Activated naive CD4-positive, alpha-beta T cell treated with anti-CD3 and anti-CD28 coated beads, Interleukin-2, amount 50 U/mL, for 72 hours (primary cell): Measurements from ENCODE around the gene ATP5ME. TPM values are rescaled to one million over a fixed set of nuclear protein-coding genes. Genes with fewer than 3 reads are reported as not detected.
"Not testable (repeated sequence)": the region's sequence is repeated elsewhere in the genome, so short reads cannot be mapped to it uniquely, and the experiment has no call there.

ENCODE experiments used
- ATAC-seq, 2 donors: fragments of 150-1000 bp; cut with Tn5 transposase; 2 replicates each; pipeline ENCODE4 v1.10.0; 2021; ENCODE audit warnings: mild to moderate bottlenecking in 2 of 2, moderate library complexity in 2 of 2
- DNase-seq, 2 donors: peaks; one replicate each; pipeline ENCODE4 v3.0.0; 2021 to 2022; ENCODE audit warnings: low spot score in 2 of 2
- H3K27ac Mint-ChIP-seq, 2 donors: one replicate each; pipeline ENCODE4 v1.8.0; 2022; ENCODE audit warnings: mild to moderate bottlenecking in 2 of 2, mixed read lengths in 2 of 2
- H3K36me3 Mint-ChIP-seq, 2 donors: one replicate each; pipeline ENCODE4 v1.8.0; 2022; ENCODE audit warnings: mixed read lengths in 2 of 2
- H3K9me3 Mint-ChIP-seq, 2 donors: one replicate each; pipeline ENCODE4 v1.8.0; 2022; ENCODE audit warnings: mixed read lengths in 2 of 2
- total RNA-seq, 2 donors: library from RNA; stranded (reverse); gene quantifications; one replicate each; pipeline ENCODE4 v1.2.3, GENCODE V29; 2022

The ATP5ME gene
- total RNA-seq, 2 donors from 2014 or later, result 131 to 221 TPM

GRCh38 chr4:707929-708630 lies 34.0 kb upstream of the ATP5ME start:
- ATAC-seq (no peak), DNase-seq (no peak)
- Mint-ChIP-seq H3K9me3 (no peaks in the 10 kb centered on the region), H3K27ac (no peak overlapping the region), H3K36me3 (no peaks in the 10 kb centered on the region)

DNA sequence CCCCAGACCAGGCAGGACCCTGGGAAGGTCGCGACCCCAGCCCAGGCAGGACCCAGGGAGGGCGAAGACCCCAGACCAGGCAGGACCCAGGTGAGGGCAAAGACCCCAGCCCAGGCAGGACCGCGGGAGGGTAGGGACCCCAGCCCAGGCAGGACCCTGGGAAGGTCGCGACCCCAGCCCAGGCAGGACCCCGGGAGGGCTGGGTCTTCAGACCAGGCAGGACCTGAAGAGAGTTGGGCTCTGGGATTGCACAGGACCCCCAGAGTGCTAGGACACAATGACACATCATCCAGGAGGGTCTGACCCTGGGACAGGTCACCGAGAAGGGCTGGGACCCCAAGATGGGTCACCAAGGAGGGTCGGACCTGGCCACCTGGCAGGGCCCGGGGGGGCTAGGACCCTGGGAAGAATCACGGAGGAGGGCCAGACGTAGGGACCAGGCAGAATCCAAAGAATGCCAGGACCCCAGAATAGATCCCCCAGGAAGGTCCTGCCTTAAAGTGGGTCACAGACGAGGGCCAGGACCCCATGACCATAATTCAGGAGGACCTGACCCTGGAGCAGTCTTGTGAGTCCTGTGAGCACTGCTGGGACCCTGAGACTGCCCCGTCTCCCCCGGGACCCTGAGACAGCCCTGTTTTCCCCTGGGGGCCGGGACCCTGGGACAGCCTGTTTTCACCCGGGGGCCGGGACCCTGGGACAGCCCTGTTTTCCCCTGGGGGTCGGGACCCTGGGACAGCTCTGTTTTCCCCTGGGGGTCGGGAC lies 32.9 kb upstream of the ATP5ME start:
- Mint-ChIP-seq H3K9me3 (no peaks in the 10 kb centered on the region), H3K36me3 (no peaks in the 10 kb centered on the region), H3K27ac (no peak overlapping the region)
- DNase-seq, result no peak
- no peak for ATAC-seq

DNA sequence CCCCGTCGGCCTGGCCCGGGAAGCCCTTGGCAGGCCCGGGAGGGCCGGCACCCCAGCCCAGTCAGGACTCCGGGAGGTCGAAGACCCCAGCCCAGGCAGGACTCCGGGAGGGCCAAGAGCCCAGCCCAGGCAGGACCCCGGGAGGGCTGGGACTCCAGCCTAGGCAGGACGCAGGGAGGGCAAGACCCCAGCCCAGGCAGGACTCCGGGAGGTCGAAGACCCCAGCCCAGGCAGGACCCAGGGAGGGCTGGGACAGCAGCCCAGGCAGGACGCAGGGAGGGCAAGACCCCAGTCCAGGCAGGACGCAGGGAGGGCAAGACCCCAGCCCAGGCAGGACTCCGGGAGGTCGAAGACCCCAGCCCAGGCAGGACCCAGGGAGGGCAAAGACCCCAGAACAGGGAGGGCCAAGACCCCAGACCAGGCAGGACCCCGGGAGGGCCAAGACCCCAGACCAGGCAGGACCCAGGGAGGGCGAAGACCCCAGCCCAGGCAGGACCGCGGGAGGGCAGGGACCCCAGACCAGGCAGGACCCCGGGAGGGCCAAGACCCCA lies 32.1 kb upstream of the ATP5ME start:
- H3K27ac Mint-ChIP-seq, DNase-seq, H3K36me3 Mint-ChIP-seq, H3K9me3 Mint-ChIP-seq, ATAC-seq: not testable (repeated sequence)

DNA sequence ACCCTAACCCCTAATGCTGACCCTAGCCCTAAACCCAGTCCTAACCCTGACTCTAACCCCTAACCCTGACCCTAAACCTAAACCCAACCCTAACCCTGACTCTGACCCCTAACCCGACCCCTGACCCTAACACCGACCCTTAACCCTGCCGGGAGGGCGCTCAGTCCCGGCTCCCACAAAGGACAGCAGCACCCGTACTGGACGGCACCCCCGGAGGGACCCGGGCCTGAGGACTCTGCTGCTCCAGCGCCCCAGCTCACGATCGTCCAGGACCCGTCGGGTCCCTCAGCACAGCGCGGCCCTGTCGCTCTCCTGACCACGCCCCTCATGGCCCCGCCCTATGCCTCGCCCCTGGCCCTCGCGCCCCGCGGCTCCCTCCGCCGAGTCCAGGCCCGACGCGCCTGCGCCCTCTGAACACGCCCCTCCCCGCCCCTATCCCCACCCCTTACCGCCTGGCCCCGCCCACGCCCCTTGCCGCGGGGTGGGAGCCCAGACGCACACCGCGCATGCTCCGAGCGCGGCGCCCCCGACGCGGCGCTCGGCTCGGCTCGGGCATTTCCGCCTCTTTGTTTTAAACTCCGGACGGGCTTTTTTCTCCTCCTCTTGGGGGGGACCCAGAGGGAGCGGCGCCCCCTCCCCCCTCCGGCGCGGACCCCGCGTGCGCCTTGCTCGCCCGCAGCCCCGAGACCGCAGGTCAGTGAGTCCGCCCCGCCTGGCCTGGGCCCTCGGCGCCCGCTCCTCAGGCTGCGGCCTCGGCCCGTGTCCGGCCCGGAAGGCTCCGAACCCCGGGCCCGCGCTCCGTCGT lies 31.4 kb upstream of the ATP5ME start, which contains the start of gene PCGF3:
TSS of gene PCGF3 (plus strand) at position 555 of the 805 bp plus-strand sequence. CDS start 27,849 bp downstream, outside the sequence.
- ATAC-seq, result peak; percentile 98 to 99
- H3K9me3 Mint-ChIP-seq, result no peaks in the 10 kb centered on the region
- DNase-seq, result peak; percentile 96 to 98
- peak within 1 kb of the TSS; percentile 50 to 82 for H3K27ac Mint-ChIP-seq
- no peaks in the 10 kb centered on the region for H3K36me3 Mint-ChIP-seq

DNA sequence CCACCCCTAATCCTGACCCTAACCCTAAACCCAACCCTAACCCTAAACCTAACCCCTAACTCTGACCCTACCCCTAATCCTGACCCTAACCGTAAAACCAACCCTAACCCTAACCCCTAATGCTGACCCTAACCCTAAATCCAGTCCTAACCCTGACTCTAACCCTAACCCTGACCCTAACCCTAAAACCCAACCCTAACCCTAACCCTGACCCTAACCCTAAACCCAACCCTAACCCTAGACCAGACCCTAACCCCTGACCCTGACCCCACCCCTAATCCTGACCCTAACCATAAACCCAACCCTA lies 30.8 kb upstream of the ATP5ME start:
- peak overlapping the region in 1 of 2 donors; percentile 82 for H3K27ac Mint-ChIP-seq
- DNase-seq (no peak), ATAC-seq (no peak)
- no peaks in the 10 kb centered on the region for H3K36me3 Mint-ChIP-seq
- no peaks in the 10 kb centered on the region for H3K9me3 Mint-ChIP-seq

- ATAC-seq (no peak), DNase-seq (no peak)
- Mint-ChIP-seq H3K9me3 (no peaks in the 10 kb centered on the region), H3K27ac (no peak overlapping the region), H3K36me3 (no peaks in the 10 kb centered on the region)
Observed at GRCh38 chr4:704198-704891, 30.3 kb upstream of the ATP5ME start.

- Mint-ChIP-seq H3K36me3 (no peaks in the 10 kb centered on the region), H3K9me3 (no peaks in the 10 kb centered on the region), H3K27ac (no peak overlapping the region)
- DNase-seq (no peak), ATAC-seq (no peak)
Observed at GRCh38 chr4:703336-704197, 29.5 kb upstream of the ATP5ME start.

DNA sequence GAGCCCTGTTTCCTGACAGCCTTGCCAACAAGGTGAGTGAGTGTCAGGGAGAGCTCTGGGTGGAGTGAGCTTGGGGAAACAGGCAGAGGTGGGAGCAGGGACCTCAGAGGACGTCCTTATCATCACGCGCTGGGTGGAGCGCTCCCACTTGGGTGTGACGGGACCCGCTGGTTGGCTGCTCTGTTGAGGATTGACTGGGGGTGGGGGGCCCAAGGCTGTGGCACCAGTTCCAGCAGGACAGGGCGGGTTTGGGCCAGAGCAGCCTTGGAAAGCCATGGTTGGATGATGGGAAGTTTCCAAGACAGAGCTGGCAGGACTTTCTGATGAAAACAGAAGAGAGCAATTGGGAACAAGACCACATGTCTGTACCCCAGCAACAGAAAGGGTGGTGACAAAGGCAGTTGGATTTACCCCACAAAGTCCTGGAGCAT lies 28.6 kb upstream of the ATP5ME start:
- H3K27ac Mint-ChIP-seq, result no peak overlapping the region
- ATAC-seq (no peak), DNase-seq (no peak)
- no peaks in the 10 kb centered on the region for H3K36me3 Mint-ChIP-seq
- no peaks in the 10 kb centered on the region for H3K9me3 Mint-ChIP-seq

- Mint-ChIP-seq H3K27ac (no peak overlapping the region), H3K9me3 (no peaks in the 10 kb centered on the region), H3K36me3 (no peaks in the 10 kb centered on the region)
- DNase-seq, result no peak
- ATAC-seq, result no peak
Observed at GRCh38 chr4:700587-701264, 26.6 kb upstream of the ATP5ME start.

DNA sequence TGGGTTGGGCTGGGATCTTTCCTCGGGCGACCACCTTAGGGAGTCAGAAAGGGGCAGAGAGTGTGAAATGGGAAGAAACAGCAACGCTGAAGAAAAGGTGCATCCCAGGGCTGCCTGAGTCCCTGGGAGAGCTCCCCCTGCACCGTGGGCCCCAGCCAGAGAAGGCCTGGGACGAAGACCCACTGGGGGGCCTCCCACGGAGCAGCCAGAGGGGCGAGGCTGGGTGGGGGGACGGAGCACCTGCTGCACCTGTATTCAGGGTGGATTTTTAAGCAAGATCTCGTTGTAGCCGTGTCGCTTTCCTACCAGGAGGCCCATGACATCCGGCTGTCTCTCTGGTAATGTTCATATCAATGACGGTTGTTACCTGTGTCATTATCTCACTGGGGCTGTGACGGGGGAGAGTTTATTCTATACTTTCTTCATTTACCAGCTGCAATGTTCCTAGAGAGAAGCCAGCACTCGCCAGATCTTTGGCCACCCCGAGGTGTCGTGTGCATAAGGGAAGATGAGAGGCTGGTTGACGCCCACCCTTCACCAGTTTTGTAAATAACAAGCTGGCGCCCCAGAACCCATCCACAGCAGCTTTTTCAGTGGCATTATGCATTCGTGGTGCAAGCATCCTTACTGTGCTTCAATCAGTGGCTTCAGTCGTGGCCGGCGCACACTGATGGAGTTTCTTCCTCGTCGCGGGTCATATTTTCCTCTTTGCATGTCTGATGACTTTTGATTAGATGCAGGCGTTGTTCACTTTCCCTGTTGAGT lies 25.9 kb upstream of the ATP5ME start:
- peak overlapping the region in 1 of 2 donors; percentile 35 for H3K27ac Mint-ChIP-seq
- ATAC-seq (no peak), DNase-seq (no peak)

DNA sequence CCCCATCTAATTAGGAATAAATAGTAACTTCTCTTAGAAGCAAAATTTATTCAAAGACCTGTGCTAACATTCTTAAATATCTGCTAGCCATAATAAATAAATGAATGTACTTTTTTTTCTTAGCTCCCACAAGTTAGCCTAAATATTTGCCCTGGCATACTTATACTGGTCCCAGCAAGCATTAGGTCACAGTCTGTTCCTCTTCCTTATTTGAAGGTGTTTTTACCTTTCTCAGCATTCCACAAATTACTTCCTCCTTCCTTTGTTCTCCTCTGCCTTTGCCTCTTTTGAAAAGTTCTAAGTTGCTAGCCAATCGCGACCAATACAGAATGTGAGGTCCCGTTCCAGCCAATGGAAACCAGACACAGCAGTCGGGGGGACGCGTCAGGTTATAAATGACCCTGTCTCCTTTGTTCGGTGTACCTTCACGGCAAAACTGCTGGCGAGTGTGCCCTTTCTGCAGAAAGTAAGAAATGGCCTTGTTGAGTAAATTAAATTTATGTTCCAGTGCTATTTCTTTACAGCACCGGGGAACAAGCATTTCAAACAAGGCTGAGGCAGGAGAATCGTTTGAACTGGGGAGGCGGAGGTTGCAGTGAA lies 20.4 kb upstream of the ATP5ME start:
- H3K27ac Mint-ChIP-seq, ATAC-seq, DNase-seq: not testable (repeated sequence)

More for the DNA sequence above, 25.9 kb upstream of the ATP5ME start:
- Mint-ChIP-seq H3K36me3 (no peaks in the 10 kb centered on the region), H3K9me3 (no peaks in the 10 kb centered on the region)

GRCh38 chr4:692771-693554 lies 18.9 kb upstream of the ATP5ME start:
- Mint-ChIP-seq H3K36me3 (no peaks in the 10 kb centered on the region), H3K27ac (no peak overlapping the region), H3K9me3 (no peaks in the 10 kb centered on the region)
- ATAC-seq (no peak), DNase-seq (no peak)

More for the DNA sequence above, 20.4 kb upstream of the ATP5ME start:
- H3K9me3 Mint-ChIP-seq, H3K36me3 Mint-ChIP-seq: not testable (repeated sequence)

- DNase-seq (no peak), ATAC-seq (no peak)
Observed at GRCh38 chr4:689723-690122, 15.6 kb upstream of the ATP5ME start.

More at GRCh38 chr4:689723-690122, 15.6 kb upstream of the ATP5ME start:
- Mint-ChIP-seq H3K36me3 (no peaks in the 10 kb centered on the region), H3K27ac (no peak overlapping the region), H3K9me3 (no peaks in the 10 kb centered on the region)
